GM21447 (cell line): Measurements from ENCODE around the gene TGOLN2.

Experiments
- ATAC-seq: cut with Tn5 transposase; IDR thresholded peaks from one replicate; pipeline ENCODE4 v1.9.1; 2021; ENCODE audit not compliant: unreplicated experiment

TGOLN2 gene

GRCh38 chr2:85309699-85310321 lies 18.0 kb downstream of the TGOLN2 start:
- ATAC-seq = peak; percentile 10

- no peak for ATAC-seq
These were observed 18.8 kb downstream of the TGOLN2 start for GRCh38 chr2:85308896-85309555.

- no peak for ATAC-seq
These were observed 19.6 kb downstream of the TGOLN2 start for GRCh38 chr2:85308201-85308600.

GRCh38 chr2:85307527-85307897 lies 20.3 kb downstream of the TGOLN2 start:
- ATAC-seq = no peak

- no peak for ATAC-seq
These were observed 23.8 kb downstream of the TGOLN2 start for GRCh38 chr2:85303780-85304531.

DNA sequence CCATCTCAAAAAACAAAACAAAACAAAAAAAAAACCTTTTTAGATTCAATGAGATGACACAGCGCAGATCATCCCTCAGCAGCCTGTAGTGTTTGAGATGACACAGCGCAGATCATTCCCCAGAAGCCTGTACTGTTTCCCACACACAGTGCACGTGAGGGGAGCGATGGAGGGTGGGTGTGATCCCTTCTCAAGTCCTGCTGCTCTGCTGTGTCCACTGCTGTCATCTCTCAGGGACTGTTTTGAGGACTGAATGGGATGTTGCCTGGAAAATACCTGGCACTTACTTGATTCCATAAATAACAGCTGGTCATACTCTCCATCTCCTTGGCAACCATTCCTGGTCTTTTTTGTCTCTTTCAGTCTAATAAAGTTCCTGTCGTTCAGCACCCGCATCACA lies 25.7 kb downstream of the TGOLN2 start:
- no peak for ATAC-seq

DNA sequence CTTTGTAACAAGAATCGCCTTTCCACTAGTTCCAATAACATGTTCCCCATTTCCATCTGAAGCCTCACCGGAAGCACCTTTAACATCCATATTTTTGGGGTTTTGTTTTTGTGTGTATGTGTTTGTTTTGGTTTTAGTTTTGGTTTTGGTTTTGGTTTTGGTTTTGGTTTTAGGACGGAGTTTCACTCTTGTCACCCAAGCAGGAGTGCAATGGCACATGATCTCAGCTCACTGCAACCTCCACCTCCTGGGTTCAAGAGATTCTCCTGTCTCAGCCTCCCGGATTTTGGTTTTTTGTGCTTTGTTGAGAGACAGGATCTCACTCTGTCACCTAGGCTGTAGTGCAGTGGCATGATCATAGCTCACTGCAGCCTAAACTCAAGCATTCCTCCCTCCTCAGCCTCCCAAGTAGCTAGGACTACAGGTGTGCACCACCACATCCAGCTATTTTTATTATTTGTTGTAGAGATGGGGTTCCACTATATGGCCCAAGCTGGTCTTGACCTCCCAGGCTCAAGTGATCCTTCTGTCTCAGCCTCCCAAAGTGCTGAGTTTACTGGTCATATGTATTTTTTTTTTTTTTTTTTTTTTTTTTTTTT lies 36.3 kb downstream of the TGOLN2 start:
- no peak for ATAC-seq

DNA sequence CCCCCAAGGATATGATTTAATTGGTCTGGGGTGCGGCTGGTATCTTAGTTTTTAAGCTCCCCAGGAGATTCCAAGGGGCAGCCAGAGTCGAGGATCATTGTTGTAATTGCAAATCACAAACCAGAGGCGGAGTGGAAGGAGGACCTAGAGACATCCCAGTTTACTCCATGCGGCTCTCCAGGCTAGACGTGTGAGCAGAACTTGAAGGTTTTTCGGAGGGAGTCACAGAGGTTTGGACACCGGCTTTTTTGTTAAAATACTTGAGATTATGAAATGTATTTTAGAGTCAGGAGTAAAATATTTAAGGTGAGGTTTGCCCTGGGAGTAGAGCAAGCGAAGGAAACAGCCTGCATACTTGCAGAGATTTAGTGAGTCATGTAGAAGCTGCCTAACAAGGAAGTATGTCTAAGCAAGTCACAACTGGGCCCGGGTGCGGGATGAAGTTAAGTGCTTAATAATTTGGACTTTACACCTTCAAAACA lies 39.5 kb downstream of the TGOLN2 start:
- ATAC-seq = no peak

DNA sequence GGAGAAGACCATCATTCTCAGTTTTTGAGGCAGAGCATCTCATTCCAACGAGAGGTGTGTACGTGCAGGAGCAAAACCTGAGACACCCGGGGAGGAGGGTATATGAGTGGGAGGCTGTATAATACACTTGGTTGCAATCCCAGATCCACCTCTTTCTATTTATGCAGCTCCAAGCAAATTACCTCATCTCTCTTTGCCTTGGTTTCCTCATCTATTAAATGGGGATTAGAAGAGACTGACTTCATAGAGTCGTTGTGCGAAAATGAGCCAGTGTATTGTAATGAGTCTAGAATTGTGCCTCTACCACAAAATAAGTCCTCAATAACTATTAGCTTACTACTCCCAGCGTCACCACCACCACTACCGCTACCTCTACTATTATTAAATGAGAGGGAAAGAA lies 40.1 kb downstream of the TGOLN2 start:
- no peak for ATAC-seq

GRCh38 chr2:85286918-85287317 lies 40.9 kb downstream of the TGOLN2 start:
- ATAC-seq = no peak

DNA sequence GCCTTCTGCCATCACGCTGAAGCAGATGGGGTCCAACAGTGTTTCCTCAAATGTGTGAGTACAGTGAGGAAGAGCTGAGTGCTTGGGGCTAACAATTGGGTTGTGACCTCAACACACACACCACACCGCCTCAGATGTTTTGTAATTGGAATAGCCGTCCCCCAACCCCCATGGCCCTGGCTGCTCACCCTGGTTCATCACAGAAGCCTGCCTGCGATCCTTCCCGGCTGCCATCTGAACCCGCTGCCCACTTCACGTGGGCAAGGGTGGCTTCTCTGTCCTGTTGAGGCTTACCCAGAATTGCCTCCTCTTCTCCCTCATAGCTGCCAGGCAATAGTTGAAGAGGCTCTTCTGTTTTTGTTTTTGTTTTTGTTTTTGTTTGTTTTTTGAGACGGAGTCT lies 44.1 kb downstream of the TGOLN2 start:
- no peak for ATAC-seq

DNA sequence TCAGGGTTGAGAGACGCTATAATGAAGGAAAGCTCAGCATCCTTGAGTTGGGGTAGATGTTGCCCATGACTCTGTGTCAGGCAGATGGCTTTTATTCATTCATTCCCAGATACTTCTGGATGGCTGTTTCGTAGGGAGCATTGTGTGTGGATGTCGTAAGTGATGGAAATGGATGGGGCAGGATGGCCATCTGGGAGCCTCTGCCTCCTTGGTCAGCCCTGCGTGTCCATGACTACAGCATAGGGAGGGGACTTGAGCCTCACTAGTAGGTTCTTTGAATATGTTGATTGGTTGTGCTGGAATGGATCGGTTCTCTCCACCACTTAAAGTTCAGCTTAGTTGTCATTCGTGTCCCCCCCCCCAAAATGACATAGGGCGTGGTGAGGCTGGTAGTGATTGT lies 44.9 kb downstream of the TGOLN2 start:
- ATAC-seq = no peak

DNA sequence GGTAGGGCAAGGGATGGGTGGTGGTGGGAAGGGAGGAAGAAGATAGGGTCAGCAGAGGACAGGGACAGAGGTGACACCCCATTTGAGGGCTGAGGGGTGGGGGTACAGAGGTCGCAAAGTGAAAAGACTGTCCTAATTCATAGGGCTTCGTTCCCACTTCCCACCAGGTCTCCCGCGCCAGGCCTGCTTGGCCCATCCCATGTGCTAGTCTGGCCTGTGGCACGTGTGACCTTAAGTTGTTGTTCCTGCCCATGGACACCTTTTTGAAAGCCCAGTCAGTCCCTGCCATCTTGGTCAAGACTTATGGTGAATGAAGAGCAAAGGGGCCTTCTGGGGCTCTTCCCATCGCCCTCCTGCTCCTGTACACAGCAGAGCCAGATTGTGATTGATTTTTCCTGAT lies 46.2 kb downstream of the TGOLN2 start:
- no peak for ATAC-seq

- no peak for ATAC-seq
These were observed 49.4 kb downstream of the TGOLN2 start for GRCh38 chr2:85278361-85278760.

DNA sequence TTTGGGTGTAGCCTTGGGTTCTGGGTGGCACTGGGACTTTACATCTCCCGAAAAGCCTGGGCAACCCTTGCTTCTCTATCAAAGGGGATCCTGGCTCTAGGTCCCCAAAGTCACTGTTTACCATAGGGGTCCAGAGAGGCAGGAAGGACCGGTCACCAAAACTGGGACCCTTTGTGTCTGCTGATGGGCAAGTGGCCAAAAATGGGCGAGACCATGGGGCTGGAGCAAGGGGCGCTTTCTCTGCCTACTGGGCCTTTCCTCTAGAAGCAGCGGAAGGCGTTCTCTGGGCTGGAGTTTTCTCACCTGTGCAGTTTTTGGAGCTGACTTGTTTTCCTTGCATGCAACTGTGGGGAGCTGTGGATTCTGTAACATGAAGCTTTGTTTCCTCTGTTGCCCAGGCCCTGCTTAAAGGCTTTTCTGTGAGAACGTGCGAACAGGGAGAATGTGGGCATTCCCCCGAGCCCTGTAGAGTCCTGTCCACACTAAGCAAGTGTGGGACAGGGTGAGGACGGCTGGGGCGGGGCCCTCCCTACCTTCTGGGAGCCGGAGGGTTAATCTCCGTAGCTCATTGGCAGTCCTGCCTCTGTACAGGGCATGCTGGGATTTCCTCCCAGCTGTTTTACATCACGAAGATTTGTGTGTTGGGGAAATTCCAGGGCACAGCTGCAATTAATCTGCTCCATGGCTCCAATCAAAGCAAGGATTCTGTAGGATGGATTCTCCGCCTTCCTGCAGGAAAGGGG lies 50.2 kb downstream of the TGOLN2 start:
- ATAC-seq = no peak

DNA sequence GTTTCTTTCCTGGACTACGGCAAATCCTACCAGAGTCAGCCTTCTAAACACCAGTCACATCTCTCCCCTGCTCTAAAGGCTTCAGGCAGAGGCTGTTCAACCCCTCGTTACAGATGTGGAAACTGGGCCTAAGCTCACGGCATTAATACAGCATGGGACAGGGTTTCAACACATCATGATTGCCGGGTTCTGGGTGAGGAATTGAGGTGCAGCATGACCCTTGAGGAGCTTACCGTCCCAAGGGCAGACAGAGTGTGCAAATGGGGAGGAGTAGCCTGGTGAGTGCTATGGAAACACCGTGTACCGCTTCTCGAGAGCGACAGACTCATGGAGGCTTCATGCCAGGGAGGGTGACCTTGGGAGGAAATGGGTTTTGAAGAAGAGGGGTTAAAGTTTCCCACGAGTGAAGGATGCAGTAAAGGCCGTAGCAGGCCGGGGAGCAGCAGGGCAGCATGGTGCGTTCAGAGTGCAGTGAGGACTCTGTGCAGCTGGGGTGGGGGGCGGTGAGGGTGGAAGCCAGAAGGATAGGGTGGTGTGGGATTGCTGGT lies 51.1 kb downstream of the TGOLN2 start:
- no peak for ATAC-seq

- ATAC-seq = no peak
These were observed 51.7 kb downstream of the TGOLN2 start for GRCh38 chr2:85275984-85276540.

DNA sequence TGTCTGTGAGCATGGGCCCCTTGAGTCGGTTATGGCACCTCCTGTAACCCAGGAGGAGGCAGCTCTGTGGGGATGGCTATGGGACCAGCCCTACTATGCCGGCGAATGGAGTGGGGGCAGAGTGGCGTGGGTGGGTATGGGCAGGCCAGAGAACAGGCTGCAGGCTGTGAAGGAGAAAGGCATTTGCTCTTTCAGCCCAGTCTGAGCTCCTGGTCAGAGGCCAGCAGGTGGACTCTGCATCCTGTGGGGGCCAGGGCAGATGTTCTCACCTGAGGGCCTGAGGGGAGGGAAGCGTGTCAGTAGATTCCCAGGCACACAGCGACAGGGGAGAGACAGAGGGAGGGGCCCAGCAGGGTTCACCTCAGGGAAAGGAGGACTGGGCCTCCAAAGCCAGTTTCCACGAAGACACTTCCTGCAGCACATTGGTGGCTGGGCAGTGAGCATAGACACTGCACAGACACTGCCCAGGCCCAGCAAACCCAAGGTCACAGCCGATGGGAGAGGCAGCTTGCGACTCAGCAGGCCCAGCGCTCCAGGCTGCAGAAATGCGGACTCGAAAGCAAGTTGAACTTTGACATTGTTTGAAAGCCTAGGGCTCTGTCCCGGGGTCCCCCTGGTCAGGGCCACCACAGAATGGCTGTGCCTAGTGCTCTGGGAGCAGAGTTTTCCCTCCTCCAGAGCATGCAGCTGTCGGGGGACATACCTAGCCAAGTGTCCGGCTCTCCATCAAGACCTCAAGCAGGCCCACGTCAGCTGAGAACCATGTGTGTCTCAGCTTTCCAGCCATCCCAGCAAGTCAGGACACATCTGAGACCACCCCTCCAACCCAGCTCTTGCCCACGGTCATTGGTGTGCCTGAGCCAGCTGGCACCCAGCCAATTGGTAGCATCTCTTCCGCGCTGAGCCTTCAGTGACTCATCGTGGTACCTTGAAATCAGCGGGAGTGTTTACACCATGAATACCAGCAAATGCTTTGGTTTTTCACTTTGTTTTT lies 53.8 kb downstream of the TGOLN2 start:
- ATAC-seq = no peak

- no peak for ATAC-seq
These were observed 55.4 kb downstream of the TGOLN2 start for GRCh38 chr2:85272357-85272756.
